AG10803 (cell line): ENCODE measurements around the gene EIF3B.
A peak's percentile ranks its signal among the peaks of the same experiment; 100 is the strongest.
"Not testable (repeated sequence)": the region's sequence is repeated elsewhere in the genome, so short reads cannot be mapped to it uniquely, and the experiment has no call there.

Source experiments
- DNase-seq: peaks from one replicate; pipeline ENCODE4 v3.0.0; 2010; ENCODE audit warnings: low read depth
- H3K4me3 ChIP-seq: 2 replicates; pipeline ENCODE4 v1.5.1; 2011; ENCODE audit warnings: mild to moderate bottlenecking, low read length, control low read depth
- TF ChIP-seq, protein P1 (sequence below): conservative IDR thresholded peaks from 2 replicates; pipeline ENCODE4 v1.5.1; 2011; ENCODE audit warnings: mild to moderate bottlenecking, low read length, control low read depth, inconsistent platforms

The EIF3B gene

DNA sequence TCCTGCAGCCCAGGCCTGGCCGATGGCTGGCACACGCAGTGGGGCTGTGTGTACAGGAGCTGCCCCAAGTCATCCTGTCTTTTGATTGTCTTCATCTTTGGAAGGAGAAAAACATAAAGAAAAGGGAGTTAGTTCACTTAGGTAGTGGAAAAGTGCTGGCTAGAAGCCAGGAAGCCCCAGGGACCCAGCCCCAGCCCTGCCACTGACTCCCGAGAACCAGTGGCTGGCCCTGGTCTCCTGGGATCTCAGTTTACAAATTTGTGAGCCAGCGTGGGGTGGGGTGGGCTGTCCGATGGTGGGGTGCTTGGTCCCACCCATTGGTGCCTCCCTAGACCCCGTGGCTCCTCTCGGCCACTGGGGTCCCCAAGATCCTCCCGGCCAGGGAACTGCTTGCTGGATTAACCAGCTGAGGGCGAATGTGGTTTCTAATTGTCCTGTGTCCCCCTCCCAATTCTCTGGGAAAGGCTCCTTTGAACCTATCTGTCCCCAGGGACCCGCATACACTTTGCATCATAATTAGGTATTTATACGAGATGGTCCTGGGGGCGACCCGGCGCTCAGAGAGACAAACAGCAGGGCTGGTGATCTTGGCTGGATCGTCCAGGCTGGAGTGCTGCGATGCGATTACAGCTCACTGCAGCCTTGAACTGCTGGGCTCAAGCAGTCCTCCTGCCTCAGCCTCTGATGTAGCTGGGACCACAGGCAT, 32.5 kb downstream of the EIF3B start:
- no peak for DNase-seq
- TF ChIP-seq, protein P1, sequence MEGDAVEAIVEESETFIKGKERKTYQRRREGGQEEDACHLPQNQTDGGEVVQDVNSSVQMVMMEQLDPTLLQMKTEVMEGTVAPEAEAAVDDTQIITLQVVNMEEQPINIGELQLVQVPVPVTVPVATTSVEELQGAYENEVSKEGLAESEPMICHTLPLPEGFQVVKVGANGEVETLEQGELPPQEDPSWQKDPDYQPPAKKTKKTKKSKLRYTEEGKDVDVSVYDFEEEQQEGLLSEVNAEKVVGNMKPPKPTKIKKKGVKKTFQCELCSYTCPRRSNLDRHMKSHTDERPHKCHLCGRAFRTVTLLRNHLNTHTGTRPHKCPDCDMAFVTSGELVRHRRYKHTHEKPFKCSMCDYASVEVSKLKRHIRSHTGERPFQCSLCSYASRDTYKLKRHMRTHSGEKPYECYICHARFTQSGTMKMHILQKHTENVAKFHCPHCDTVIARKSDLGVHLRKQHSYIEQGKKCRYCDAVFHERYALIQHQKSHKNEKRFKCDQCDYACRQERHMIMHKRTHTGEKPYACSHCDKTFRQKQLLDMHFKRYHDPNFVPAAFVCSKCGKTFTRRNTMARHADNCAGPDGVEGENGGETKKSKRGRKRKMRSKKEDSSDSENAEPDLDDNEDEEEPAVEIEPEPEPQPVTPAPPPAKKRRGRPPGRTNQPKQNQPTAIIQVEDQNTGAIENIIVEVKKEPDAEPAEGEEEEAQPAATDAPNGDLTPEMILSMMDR: no peak
- no peak overlapping the region for H3K4me3 ChIP-seq

DNA sequence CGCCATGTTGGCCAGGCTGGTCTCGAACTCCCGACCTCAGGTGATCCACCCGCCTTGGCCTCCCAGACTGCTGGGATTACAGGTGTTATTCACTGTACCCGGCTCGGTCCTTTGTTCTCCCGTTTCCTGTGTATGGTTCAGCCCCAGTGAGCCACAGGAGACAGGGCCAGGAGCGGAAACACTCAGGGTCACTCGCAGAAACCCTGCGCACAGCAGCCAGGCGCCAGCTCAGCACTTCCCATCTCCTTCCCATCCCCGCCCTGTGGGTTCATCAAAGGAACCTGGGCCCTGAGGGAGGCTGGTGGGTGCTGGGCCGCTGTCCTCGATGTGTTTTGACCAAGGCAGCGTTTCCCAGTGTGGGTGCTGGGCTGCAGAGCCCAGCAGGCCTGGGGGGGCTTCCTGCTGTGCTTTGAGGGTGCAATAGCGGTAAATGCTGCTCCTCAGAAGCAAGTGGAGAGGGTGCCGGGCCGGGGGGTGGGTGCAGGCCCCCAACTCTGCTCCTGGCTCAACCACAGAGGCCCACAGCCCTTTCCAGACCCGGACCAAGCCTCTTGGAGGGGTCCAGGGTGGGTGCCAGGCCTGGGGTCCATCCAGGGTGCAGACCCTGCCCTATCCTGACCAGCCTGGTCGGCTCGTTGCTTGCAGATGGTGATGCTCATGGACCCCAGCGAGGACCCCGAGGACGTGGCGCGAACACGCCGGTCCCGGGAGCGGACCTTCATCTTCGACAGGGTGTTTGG, 33.4 kb downstream of the EIF3B start:
- H3K4me3 ChIP-seq: no peak overlapping the region
- DNase-seq: no peak
- TF ChIP-seq, protein P1: no peak

DNA sequence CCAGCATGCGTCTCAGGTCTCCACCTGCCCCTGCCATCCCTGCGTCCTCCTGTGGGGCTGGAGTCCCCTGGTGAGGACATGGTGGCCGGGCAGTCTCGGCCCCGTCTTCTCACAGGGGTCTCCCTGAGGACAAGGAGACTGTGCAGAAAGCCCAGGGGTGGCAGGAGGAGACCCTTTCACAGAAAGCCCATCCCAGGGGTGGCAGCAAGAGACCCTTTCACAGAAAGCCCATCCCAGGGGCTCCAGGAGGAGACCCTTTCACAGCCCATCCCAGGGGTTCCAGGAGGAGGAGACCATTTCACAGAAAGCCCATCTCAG, 34.0 kb downstream of the EIF3B start:
- H3K4me3 ChIP-seq: no peak overlapping the region
- TF ChIP-seq, protein P1: no peak
- DNase-seq: no peak

DNA sequence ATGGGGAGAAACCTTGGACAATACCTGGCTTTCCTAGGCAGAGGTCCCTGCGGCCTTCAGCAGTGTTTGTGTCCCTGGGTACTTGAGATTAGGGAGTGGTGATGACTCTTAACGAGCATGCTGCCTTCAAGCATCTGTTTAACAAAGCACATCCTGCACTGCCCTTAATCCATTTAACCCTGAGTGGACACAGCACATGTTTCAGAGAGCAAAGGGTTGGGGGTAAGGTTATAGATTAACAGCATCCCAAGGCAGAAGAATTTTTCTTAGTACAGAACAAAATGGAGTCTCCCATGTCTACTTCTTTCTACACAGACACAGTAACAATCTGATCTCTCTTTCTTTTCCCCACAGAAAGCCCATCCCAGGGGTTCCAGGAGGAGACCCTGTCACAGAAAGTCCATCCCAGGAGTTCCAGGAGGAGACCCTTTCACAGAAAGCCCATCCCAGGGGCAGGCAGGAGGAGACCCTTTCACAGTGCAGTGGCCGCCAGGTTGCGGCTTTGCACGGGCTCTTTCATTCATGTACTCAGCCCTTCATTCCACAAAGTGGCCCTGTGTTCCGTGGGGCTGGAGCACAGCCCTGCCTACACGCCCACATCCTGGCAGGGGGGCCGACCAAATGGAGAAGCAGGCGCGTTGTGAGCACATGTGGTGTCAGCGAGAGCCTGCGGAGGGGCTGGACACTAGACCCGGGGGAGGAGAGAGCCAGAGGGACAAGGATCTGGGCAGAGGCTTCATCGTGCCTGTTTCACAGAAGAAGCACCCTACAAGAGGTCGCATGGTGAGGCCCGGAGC, 35.6 kb downstream of the EIF3B start:
- DNase-seq: peak; percentile 55
- not testable (repeated sequence) for H3K4me3 ChIP-seq

DNA sequence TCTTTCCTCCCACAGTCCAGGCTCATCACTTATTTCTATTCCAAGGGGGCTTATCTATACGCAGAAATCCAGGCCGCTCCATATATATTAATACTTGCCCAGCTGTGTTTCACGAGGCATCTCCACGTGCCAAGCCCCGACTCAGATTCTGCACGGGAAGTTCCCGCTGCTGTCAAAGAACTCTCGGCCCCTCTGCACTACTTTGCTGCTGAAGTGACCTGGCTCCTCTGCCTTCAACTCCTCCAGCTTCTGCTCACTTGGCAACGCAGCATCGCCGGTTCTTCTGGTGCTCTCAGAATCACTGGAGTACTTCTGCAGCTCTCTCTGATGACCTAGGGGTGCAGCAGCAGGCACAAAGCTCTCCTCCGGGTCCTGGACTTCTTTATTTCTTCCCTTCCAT, 39.1 kb downstream of the EIF3B start:
- TF ChIP-seq, protein P1: no peak
- H3K4me3 ChIP-seq: no peak overlapping the region
- DNase-seq: no peak

DNA sequence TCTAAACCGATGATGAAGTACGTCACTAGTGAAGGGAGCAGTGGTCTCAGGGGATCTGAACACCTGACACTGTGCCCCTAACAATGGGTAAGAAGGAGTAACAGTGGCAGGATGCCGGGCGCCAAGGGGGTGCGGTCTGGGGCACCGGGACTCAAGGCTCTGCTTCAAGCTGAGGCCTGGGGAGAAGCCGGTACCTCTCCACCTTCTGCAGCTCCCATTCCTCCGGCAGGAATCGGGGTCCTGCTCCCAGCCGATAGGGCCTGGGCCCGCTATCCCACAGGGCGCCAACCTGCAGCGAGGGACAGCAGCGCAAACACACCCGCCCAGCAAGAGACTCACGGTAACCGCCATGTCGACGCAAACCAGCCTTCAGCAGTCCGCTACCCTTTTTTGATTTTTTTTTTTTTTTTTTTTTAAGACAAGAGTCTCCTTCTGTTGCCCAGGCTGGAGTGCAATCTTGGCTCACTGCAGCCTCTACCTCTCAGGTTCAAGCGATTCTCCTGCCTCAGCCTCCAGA, 40.0 kb downstream of the EIF3B start:
- DNase-seq: no peak
- TF ChIP-seq, protein P1: no peak

DNA sequence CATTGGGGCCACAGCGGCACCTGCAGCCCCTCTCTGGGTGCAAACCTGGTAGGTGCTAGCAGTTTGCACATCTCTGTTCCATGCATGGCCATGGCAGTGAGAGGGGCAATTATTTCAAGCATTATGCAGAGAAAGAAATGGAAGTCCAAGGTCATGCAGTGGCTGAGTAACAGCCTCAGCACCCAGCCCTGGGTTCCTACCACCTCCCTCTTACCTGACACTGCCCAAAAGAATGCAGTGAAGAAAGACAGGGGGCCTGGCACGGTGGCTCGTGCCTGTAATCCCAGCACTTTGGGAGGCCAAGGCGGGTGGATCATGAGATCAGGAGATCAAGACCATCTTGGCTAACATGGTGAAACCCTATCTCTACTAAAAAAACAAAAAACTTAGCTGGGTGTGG, 43.9 kb downstream of the EIF3B start:
- TF ChIP-seq, protein P1: no peak
- no peak overlapping the region for H3K4me3 ChIP-seq

More for the DNA sequence above, 40.0 kb downstream of the EIF3B start:
- no peak overlapping the region for H3K4me3 ChIP-seq

More for the DNA sequence above, 43.9 kb downstream of the EIF3B start:
- no peak for DNase-seq
